ENCODE data around the gene SLC41A3.
"Not testable (repeated sequence)": the region's sequence is repeated elsewhere in the genome, so short reads cannot be mapped to it uniquely, and the experiment has no call there.

SLC41A3 gene

DNA sequence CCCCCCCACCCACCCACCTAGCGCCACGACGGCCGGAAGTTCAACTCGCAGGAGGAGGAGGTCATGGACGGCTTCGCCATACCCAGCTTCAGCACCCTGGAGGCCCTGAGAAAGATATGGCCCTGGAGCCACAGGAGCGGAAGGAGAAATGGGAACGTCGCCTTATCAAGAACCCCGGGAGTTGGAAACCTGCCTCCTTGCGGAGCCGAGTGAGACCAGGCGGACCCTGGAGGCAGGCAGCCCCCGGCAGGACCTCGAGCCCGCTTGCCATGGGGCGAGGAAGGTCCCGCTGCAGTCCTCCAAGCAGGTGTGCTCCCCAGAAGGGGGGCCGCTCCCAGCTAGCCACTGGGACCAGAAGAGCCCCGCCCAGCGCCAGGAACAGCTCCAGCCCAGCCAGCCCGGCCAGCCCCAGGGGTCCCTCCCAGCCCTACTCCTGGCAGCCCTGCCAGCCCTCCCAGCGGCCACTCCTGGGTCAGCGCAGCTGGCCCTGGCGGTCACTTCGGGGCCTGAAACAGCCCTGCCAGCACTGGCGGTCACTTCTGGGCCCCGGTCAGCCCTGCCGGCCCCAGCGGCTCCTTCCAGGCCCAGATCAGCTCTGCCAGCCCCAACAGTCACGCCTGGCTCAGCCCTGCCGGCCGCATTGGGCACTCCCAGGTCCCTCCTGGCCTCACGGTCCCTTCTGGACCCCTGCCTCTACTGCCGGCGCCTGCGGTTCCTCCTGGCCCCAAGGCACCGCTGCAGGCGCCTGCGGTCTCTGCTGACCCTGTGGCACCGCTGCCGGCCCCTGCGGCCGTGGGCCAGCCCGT is 125.2 kb downstream of the SLC41A3 start:
- no peak overlapping the region for H3K27ac ChIP-seq
- DNase-seq (ENCODE audit: low spot score): no peak
- ChIA-PET POLR2A (ENCODE audit: low non-redundant PET) (no interaction called here), CTCF (no interaction called here)
- TF ChIP-seq CTCF (conservative IDR thresholded peaks at IDR 0.05; ENCODE audit: low read depth): no peak

- H3K27ac ChIP-seq: no peak overlapping the region
- no peak for TF ChIP-seq CTCF (conservative IDR thresholded peaks at IDR 0.05; ENCODE audit: low read depth)
- POLR2A ChIA-PET (ENCODE audit: low non-redundant PET): no interaction called here
- no peak for DNase-seq (ENCODE audit: low spot score)
- CTCF ChIA-PET: no interaction called here
Observed at GRCh38 chr3:125957674-125958510, 126.0 kb downstream of the SLC41A3 start.

DNA sequence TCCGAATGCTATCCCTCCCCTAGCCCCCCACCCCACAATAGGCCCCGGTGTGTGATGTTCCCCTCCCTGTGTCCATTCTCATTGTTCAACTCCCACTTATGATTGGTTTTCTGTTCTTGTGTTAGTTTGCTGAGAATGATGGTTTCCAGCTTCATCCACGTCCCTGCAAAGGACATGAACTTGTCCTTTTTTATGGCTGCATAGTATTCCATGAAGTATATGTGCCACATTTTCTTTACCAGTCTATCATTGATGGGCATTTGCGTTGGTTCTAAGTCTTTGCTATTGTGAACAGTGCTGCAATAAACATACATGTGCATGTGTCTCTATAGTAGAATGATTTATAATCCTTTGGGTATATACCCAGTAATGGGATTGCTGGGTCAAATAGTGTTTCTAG is 126.9 kb downstream of the SLC41A3 start:
- DNase-seq (ENCODE audit: low spot score); CTCF ChIA-PET; POLR2A ChIA-PET (ENCODE audit: low non-redundant PET); H3K27ac ChIP-seq: not testable (repeated sequence)
